ENCODE results near the gene SMG6. TPM values are rescaled to one million over a fixed set of nuclear protein-coding genes. Genes with fewer than 3 reads are reported as not detected.

The SMG6 gene
- total RNA-seq, 1 experiment from 2014 or later = 28.6 TPM

DNA sequence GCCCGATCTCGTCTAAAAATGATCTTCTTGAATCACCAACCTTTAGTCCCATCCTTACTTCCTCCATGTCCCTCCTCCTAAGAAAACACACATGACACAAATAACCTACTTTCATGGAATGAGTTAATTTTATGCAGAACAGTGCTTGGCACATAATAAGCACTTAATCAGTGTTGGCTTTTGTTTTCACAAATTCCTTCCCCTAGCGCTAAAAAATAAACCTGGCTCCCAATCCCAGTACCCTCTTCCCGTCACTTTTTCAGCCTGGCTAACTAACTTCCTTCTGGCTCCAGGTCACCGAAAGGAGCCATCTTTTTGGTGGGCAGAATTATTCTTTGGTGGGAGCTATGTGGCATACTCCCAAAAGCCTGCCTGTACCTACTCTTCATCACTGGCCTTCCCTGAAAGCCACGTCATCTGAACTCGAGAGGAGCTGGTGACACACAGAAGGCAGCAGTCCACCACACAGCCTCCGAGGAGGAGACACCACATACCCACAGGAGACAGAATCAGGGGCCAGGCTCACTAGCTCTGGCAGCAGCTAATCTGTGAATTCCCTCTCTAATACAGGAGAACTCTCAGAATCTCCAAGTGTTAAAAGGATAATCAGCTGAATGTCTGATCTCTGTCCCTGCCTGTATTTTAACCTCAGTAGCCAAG, 114.5 kb downstream of the SMG6 start:
- TF ChIP-seq, protein P1, sequence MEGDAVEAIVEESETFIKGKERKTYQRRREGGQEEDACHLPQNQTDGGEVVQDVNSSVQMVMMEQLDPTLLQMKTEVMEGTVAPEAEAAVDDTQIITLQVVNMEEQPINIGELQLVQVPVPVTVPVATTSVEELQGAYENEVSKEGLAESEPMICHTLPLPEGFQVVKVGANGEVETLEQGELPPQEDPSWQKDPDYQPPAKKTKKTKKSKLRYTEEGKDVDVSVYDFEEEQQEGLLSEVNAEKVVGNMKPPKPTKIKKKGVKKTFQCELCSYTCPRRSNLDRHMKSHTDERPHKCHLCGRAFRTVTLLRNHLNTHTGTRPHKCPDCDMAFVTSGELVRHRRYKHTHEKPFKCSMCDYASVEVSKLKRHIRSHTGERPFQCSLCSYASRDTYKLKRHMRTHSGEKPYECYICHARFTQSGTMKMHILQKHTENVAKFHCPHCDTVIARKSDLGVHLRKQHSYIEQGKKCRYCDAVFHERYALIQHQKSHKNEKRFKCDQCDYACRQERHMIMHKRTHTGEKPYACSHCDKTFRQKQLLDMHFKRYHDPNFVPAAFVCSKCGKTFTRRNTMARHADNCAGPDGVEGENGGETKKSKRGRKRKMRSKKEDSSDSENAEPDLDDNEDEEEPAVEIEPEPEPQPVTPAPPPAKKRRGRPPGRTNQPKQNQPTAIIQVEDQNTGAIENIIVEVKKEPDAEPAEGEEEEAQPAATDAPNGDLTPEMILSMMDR (conservative IDR thresholded peaks at IDR 0.05) = no peak
- Histone ChIP-seq H3T11ph (ENCODE audit: low read length) (no peak overlapping the region), H3K79me2 (ENCODE audit: insufficient read depth, low read length) (no peaks in the 10 kb centered on the region), H2AFZ (ENCODE audit: low read length) (no peak overlapping the region), H2BK5ac (ENCODE audit: insufficient read length, low read length) (no peak overlapping the region), H3K23me2 (ENCODE audit: insufficient read length, low read depth, low read length, poor library complexity, severe bottlenecking) (no peaks in the 10 kb centered on the region), H3K56ac (ENCODE audit: insufficient read length, low read depth, low read length) (no peak overlapping the region), H3K9ac (ENCODE audit: extremely low read depth, insufficient read length, low read length) (no peak overlapping the region), H3K4me2 (ENCODE audit: insufficient read depth, insufficient read length, low read length) (no peak overlapping the region), H4K91ac (ENCODE audit: insufficient read length, low read depth, low read length) (no peak overlapping the region), H2BK15ac (ENCODE audit: low read depth, low read length) (no peak overlapping the region), H3K27me3 (ENCODE audit: insufficient read depth, low read length) (no peaks in the 10 kb centered on the region), H2BK20ac (ENCODE audit: low read depth, low read length, poor library complexity, severe bottlenecking) (no peak overlapping the region), H3K9me3 (ENCODE audit: control insufficient read depth, low read depth, low read length) (no peaks in the 10 kb centered on the region), H3K79me1 (ENCODE audit: insufficient read depth, low read depth, low read length, poor library complexity, severe bottlenecking) (no peaks in the 10 kb centered on the region), H2BK120ac (ENCODE audit: low read depth, low read length, poor library complexity, severe bottlenecking) (no peak overlapping the region), H3K4ac (ENCODE audit: low read depth, low read length) (no peak overlapping the region), H3K23ac (ENCODE audit: insufficient read length, low read depth, low read length) (no peak overlapping the region), H2AK5ac (ENCODE audit: insufficient read length, low read length) (no peak overlapping the region), H4K20me1 (ENCODE audit: control insufficient read depth, insufficient read depth, insufficient read length) (no peaks in the 10 kb centered on the region), H3K4me1 (ENCODE audit: insufficient read depth, low read length) (peaks cover 9% of the 10 kb centered on the region), H2BK12ac (ENCODE audit: insufficient read length, low read depth, low read length) (no peak overlapping the region), H4K5ac (ENCODE audit: insufficient read length, low read depth, low read length) (no peak overlapping the region), H3K27ac (ENCODE audit: insufficient read length, low read depth, low read length) (no peak overlapping the region), H4K8ac (replicated peaks; ENCODE audit: insufficient read length, low read depth, low read length) (no peak overlapping the region), H3K18ac (ENCODE audit: insufficient read length, low read depth, low read length) (no peak overlapping the region), H3K14ac (ENCODE audit: insufficient read depth, low read length) (no peak overlapping the region)
- H3K9me3 Mint-ChIP-seq = no peaks in the 10 kb centered on the region
- no peak overlapping the region for H3K4me3 Mint-ChIP-seq
- peaks cover 14 to 19% of the 10 kb centered on the region in 2 experiments for H3K4me1 Mint-ChIP-seq
- DNase-seq = no peak
- no peaks in the 10 kb centered on the region for H3K27me3 Mint-ChIP-seq (ENCODE audit: low read depth)
- WGBS (ENCODE audit: extremely low coverage, insufficient read length, low lambda C conversion rate) = no CpG with 5 or more reads among the region's 8 CpGs
- peak overlapping the region in 1 of 3 experiments; percentile 18; a peak in 1 of 7 replicates for H3K27ac Mint-ChIP-seq
- H3K36me3 Mint-ChIP-seq (ENCODE audit: insufficient read depth in 1 of 3, low read depth in 3 of 3) = peaks cover 3 to 28% (median 16%) of the 10 kb centered on the region in 3 experiments; a peak in 6 of 7 replicates
